ENCODE results near the gene ADRA2C. TPM values are rescaled to one million over a fixed set of nuclear protein-coding genes. Genes with fewer than 3 reads are reported as not detected.

ADRA2C gene
- polyA plus RNA-seq, 1 of the 3 experiments (the other 2 are of a cell fraction) = 0.15 TPM

- H3F3A ChIP-seq (replicated peaks; ENCODE audit: insufficient read depth) = peaks cover 16% of the 10 kb centered on the region
- H3K27me3 ChIP-seq (ENCODE audit: insufficient read depth) = no peaks in the 10 kb centered on the region
- peak overlapping the region; percentile 65 to 99; a peak in 3 of 4 replicates for H3K27ac ChIP-seq (ENCODE audit: low read depth in 2 of 2, low read length in 1 of 2)
- no peaks in the 10 kb centered on the region for H3K9me2 ChIP-seq
- no peaks in the 10 kb centered on the region for H3K79me2 ChIP-seq (ENCODE audit: insufficient read depth)
- TF ChIP-seq TEAD4 (IDR thresholded peaks at IDR 0.05; ENCODE audit: borderline replicate concordance, insufficient read depth) = no peak
- peak; percentile 77; the same call in 1 of the 2 replicates for TF ChIP-seq MXI1 (IDR thresholded peaks at IDR 0.05; ENCODE audit: low read depth, low read length)
- peak; percentile 18; the same call in 1 of the 2 replicates for TF ChIP-seq SMC3 (IDR thresholded peaks at IDR 0.05; ENCODE audit: low read depth, low read length)
- TF ChIP-seq CHD2 (IDR thresholded peaks at IDR 0.05; ENCODE audit: low read length, partially characterized antibody) = peak; percentile 7
- TF ChIP-seq FOXJ3 (CRISPR knock-in tag; IDR thresholded peaks at IDR 0.05) = peak; percentile 72; the same call in 1 of the 2 replicates
- TF ChIP-seq EP300 (IDR thresholded peaks at IDR 0.05; ENCODE audit: borderline replicate concordance in 1 of 2, low read depth in 1 of 2, low read length in 1 of 2) = peak in 1 of 2 experiments; percentile 47; a peak in 1 of 4 replicates
- TF ChIP-seq ZBTB33 (IDR thresholded peaks at IDR 0.05; ENCODE audit: borderline replicate concordance, low read depth) = no peak
- TF ChIP-seq TAF1 (IDR thresholded peaks at IDR 0.05; ENCODE audit: borderline replicate concordance, low read depth, low read length) = no peak
- peak; percentile 69 for TF ChIP-seq RCOR1 (IDR thresholded peaks at IDR 0.05; ENCODE audit: low read length)
- TF ChIP-seq RAD21 (IDR thresholded peaks at IDR 0.05; ENCODE audit: low read length) = peak; percentile 37
- TF ChIP-seq CTCF (IDR thresholded peaks at IDR 0.05) = no peak
- H3K9ac ChIP-seq = no peak overlapping the region
- peak overlapping the region; percentile 46; the same call in 1 of the 2 replicates for H3K4me2 ChIP-seq
- peak overlapping the region; percentile 6 to 35; a peak in 2 of 4 replicates for H3K4me3 ChIP-seq (ENCODE audit: low read depth in 2 of 2, low read length in 1 of 2)
- no peak overlapping the region for H2AFZ ChIP-seq (ENCODE audit: low read depth)
- POLR2A ChIA-PET = no interaction called here
- peaks cover 0 to 15% of the 10 kb centered on the region in 2 experiments; a peak in 2 of 4 replicates for H3K4me1 ChIP-seq (ENCODE audit: control insufficient read depth in 1 of 2, insufficient read depth in 2 of 2, low read depth in 1 of 2, low read length in 1 of 2)
- no peaks in the 10 kb centered on the region for H3K36me3 ChIP-seq (replicated peaks in 1 of 2; ENCODE audit: control insufficient read depth in 1 of 2, insufficient read depth in 2 of 2, low read length in 1 of 2)
- CTCF ChIA-PET = interaction anchor here (1.0 to 1.7 kb wide), 3 partner anchors 9 to 134 kb away, joined by 3 to 4 read pairs (median 3); no protein-coding TSS in a partner anchor
- DNase-seq = peak; percentile 90
- 21% methylated on average over 14 of the region's 32 CpGs for WGBS (ENCODE audit: low lambda C conversion rate)
- H3K9me3 ChIP-seq = no peaks in the 10 kb centered on the region
- H4K20me1 ChIP-seq (ENCODE audit: insufficient read depth) = no peaks in the 10 kb centered on the region
These were observed 20.1 kb upstream of the ADRA2C start for GRCh38 chr4:3745886-3746656.
